DMS53 (cell line): Measurements from ENCODE around the gene LRTM1.

Experiments
- DNase-seq: peaks from one replicate; lab custom pipeline; 2025; lab: John Stamatoyannopoulos, UW

Gene LRTM1

DNA sequence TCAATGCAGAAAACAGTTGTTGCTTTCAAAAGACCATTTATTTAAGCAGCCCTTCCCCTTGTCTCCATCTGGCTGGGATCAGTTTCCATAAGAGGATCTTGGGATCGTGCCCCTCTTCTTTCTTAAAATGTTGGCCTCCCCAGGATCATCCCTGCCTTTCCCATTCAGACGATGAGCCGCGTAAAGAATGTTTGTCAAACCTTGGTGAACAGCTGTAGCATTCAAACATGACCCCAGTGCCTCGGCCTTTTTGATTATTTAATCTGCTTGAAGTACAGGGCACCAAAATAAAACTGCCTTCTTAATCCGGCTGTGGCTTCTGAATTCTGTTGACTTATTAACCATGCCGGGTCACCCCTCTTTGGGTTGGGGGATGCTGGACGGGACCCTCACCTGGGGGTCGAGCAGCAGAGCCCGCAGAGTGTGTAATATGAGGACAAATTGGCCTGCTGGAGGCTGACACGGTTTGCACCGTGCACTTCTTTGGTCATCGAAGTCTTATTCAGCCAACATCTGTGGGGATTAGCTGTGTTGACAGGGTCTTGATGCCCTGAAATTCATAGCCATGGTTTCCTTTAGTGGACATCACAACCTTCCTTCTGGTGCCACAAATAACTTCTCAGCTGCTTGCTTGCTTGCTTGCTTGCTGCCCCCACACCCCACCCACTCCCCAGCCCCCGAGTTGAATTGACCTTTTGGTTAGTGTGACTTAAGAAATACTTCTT, at the start of gene LRTM1:
Gene LRTM1 (minus strand): TSS at position 14 of the 725 bp plus-strand sequence. CDS start 148 bp downstream, outside the sequence.
- DNase-seq, result no peak

DNA sequence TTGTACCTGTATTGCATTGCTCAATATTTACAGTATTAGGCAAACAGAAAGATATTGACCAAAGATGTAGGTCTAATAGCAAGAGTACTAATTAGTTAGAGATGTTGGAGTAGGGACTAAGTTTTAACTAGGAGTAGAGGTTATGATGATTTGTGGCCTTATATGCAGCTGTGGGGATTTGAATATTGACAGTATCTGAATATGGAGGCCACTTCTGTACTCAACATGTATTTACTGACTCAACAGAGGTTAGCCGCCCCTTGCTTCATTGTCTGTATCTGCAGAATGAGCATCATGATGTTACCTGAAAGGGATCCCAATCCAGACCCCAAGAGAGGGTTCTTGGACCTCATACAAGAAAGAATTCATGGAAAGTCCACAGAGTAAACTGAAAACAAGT, 49.6 kb upstream of the LRTM1 start:
- DNase-seq, result no peak

DNA sequence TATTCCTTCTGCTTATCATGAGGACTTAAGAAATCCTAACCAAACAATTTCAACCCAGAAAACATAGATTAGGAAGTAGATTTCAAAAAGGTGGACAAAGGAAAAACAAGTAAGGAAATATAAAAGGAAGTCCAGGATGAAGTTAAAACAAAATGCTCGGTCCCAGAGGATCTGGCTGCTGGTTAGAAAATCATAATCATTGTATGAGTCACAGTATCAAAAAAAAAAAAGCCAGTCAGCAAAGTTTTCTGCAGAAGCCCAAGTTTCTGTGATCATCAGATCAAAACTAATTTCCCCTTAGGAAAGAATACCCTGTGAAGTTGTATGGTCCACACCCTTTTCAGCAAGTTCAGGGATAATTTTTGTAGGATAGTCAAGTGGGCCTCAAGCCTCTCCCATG, 43.0 kb upstream of the LRTM1 start:
- no peak for DNase-seq

DNA sequence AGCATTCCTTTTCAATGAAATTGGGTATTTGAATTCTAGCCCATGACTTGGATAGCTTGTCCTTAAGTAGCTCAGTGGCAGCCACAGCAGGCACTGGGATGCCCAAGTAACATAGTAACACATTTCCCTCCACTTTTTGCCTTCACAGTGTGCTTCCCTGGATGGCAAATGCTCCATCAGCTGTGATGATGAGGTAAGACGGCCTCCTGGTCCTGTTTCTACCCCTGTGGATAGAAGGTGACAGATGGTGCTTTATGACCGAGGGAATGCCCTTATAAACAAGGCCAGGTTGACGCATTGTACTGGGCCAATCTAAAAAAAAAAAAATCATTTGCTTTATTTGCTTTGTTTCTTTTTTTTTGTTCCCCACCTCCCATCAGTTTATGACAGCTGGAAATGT, 41.8 kb upstream of the LRTM1 start:
- DNase-seq, result peak; percentile 0

DNA sequence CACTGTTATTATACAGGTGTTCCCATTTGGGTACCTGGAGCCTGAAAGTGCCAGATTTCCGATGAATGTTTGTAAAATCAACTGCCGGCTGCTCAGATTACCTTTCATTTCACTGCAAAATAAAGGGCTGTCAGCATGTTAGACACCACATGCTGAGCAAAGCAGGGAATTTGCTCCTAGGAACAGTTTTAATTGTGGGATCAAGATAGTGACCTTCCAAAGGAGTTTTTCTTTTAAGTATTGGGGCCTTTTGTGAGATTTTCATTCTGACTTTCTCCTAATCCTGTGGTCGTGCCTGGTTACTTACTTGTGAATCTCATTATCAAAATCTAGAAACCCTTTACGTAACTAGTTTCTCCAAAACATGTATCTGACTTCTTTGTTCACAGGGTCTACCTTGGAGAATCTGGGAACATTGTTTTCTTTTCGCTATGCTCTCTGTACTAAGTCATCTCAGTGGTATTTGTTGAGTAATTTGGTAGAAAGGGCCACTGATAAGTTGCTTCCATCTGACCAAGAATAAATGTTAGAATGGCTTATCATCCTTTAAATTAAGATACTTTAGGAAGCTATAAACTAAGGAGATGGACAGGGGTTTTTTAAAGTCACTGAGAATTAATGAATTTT, 40.8 kb upstream of the LRTM1 start:
- no peak for DNase-seq

DNA sequence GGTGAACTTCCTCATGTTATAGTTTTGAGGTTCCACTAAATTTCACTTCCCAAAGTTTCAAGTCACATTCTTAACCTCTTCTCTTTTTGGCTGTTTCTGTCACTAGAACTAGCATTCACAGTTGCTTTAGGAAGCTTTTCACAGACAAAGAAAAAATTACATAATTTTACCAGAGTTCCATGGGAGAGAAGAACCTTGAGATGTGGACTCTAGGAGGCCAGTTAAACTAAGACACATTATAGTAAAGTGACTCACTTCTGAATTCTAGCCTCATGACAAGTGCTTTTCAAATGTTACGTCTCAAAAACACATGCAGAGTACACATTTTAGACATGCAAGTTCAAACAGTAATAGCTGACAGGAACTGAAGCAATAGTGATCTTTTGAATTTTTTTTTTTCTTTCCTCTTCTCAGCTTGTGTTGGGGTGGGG, 39.9 kb upstream of the LRTM1 start:
- no peak for DNase-seq

DNA sequence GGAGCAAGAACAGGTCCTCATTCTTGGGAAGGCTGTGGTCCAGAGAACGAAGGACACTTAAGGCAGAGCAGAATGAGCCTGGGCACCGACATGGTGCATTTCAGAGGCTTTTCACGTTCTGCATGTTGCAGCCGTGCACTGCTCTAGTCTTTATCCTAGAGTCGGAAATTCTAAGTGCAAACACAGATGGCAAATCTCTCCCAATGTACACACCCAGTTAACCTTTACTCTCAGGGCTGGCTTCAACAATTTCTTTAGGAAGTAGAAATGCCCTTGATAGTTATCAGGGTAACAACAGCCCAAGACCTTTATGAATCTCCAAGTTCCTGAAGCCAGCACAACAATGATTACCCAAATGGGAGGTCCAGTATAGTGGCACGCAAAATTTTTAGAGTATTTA, 39.1 kb upstream of the LRTM1 start:
- DNase-seq, result peak; percentile 6

DNA sequence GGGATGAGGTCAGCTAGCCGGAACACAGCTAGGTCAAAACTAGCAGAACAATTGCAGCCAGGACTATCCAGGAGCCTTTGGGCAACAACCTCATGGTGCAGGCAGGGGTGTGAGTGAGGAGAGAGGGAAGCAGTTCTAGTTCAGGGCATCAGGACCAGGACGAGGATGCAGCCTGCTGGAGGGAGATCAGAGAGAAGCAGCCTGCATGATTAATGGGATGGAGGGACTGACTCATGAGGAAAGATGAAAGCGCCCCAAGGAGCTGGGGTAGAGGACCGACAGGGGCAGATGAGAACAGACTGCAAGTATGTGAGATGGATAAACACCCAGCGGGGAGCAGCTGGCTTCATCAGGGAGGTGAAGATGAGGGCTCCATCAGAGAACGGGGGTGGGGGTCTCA, 37.9 kb upstream of the LRTM1 start:
- no peak for DNase-seq

DNA sequence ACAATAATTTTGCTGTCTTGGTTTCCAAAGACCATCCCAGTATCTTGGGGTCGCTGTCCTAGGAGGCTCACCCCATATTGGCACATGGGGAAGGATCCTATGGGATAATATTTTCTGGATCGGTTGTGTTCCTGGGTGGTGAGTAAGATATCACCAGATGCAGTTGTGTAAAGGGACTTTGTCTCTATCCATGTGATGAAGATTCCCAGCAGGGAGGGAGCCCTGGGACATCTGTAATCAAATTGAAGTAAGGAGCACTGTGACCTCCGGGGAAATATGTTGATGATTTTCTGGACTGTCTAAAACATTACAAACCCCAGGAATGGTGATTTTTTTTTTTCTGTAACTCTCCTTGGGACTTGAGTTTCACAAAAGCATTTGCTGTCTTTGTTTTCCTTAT, 36.2 kb upstream of the LRTM1 start:
- no peak for DNase-seq

DNA sequence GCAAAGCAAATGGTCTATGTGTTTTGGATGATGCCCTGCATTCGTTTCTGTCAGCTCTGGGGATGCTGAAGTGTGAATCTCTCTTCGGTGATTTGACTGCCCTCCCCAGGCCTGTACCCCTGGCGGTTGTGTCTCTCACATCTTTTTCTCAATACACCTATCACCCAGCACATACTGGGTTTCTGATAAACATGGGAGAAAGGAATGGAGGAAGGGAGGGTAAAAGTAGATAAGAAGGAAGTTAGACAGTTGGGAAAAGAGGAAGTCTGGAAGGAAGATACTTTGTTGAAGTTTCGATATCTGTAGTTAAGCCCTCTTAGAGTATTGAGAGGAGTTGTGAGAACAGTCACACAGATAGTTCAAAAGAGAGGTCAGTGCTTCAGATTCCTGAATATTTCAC, 35.8 kb upstream of the LRTM1 start:
- no peak for DNase-seq

DNA sequence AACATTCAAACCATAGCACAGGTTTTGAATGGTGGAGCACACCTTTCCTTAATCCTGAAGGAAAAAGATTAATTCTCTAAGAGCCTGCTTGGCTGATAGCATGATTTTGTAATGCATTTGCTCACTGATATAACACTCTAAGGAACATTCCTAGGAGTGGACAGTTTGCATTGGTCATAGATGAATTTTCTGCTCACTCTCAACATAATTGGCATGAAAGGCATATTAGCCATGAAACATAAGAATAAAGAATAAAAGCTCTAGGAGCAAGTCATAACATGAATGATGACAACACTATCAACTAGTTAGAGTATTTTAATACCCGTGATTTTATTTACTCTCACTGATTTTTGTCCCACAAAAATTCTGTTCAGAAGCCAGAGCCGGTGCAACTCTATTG, 34.3 kb upstream of the LRTM1 start:
- DNase-seq, result no peak

DNA sequence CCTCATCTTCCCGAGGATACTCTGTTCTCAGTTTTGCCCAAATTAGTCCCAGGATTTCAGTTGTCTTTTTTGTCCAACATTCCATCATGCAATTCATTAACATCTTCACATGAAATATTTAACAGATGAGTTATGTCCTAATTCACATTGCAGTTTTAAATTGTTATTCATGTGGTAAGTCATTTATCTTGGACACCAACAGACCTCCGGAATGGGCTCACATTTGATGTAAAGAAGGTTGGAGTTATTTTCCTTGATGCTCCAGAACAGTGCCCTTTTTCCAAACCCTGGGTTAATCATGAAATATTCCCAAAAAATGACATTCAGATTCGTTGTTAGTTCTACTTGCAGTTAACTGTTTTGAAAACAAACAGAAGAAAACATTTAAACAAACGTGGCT, 32.8 kb upstream of the LRTM1 start:
- no peak for DNase-seq

DNA sequence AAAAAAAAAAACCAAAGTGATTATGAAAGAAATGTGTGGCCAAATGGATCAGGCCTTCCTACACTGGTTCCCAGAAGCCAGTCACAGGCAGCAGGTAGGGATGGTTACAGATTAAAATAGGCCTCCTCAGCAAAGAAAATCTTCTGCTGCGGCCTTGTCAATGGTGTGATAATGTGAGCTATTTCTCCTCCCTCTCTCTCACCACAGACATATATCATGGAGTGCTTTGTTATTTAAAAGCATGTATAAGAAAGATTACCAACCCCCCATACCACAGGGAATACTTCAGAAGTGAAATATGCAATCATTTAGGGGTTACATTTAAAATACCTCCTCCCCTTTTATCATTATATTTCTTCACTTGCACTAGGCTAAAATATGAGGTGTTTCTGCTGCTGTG, 32.2 kb upstream of the LRTM1 start:
- DNase-seq, result no peak

DNA sequence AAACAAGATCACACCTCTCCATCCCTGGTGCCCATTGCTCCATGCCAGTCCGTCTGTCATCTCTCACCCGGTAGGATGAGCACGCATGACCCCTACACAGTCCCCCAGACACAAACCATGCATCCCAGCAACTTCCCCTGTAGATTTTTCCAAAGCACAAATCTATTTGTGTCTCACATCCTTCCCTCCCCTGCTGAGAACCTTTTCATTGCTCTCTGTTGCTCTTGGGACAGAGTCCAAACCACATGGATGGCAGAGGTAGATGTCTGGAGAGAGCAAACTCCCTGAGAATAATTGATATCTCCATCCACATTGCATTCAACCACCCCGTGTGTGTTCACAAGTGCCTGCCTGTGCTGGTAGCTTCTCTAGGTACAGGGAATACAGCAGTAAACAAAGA, 29.9 kb upstream of the LRTM1 start:
- DNase-seq, result no peak

DNA sequence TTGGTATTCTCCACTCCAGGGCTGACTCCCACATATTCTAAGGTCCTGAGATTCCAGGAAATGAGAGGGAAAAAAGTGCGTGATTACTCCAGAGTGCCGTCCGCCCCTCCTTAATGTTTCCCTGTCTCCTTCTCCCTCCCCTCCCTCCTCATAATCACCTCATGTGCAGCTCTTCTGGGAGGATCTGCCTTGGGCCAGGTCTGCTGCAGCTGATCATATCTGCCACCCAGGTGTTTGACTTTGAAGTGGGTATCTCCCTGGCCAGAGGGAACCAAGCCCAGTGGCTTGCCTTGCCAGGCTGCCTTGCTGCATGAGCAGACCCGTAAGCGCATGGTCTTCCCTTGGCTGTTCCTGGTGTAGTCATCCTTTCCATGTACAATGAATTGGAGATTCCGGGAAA, 28.1 kb upstream of the LRTM1 start:
- DNase-seq, result no peak

DNA sequence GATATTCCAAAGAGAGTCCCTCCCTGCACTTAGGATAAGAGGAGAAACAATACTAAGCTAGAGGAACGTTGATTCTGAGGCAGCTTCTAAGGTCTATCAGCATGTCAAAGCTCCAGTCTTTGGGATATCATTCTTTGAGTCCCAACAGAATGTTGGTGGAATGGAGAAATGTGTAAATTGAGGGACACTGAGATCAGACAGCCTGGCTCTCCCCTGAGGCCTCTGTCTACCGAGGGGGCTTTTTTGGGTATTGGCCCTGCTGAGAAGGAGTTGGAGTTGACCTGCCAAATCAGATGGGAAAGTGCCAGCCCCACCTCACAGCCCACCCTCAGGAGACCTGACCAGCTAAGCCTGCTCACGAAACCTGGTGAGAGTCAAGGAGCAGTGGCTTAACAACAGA, 27.6 kb upstream of the LRTM1 start:
- no peak for DNase-seq

DNA sequence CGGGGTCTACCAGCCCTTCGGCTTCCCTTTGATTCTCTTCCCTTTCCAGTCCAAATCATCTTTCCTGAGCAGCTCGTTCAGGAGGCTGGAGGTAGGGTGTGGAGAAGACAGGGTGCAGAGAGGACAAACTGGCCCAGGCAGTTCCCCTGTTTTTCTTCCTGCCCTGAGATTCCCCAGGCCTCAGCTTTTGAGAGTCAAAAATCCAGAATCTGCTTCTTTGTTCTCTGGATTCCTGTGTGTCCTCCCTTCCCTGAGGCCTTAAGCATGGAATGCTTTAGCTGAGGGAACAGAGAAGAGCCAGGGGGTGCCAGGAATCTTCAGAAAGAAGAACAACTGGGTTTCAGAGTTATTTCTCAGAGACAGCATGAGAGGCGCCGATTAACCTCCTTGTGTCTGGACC, 26.7 kb upstream of the LRTM1 start:
- DNase-seq, result no peak

DNA sequence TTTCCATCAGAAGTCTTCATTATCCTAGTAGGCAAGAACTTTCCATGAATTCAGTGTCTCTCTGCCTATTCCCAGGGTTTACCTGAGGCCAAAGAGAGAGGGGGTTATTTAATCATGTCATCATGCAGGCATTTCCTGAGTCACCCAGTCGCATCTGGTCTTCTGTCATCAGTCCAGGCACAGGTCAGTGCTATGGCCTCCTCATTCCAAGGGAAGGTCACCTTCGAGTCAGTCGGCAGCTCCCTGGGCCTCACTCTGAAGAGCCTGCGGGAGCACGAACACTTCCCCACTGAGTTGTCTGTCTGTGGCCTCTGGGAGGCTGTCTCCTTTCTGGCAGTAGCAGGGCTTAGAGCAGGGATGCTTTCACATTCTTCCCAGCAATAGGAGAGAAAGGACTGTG, 26.2 kb upstream of the LRTM1 start:
- DNase-seq, result peak; percentile 25

DNA sequence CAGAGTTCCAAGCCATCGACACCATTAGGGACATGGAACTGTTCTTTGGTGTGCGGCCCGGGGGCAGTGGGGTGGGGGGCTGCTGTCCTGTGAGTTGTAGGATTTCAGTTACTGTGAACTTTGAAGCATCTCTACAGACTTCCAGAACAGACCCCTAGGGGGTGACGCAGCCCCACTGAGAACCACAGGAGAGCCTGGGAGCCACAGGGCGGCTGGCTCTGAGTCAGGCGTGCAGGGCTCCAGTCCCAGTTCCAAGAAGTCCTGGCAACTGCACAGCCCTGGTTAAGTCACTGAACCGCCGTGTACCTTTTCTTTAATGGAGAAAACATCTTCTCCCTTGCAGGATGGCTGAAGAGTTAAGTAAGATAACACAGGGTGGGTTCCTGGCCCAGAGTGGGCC, 23.5 kb upstream of the LRTM1 start:
- DNase-seq, result peak; percentile 7

DNA sequence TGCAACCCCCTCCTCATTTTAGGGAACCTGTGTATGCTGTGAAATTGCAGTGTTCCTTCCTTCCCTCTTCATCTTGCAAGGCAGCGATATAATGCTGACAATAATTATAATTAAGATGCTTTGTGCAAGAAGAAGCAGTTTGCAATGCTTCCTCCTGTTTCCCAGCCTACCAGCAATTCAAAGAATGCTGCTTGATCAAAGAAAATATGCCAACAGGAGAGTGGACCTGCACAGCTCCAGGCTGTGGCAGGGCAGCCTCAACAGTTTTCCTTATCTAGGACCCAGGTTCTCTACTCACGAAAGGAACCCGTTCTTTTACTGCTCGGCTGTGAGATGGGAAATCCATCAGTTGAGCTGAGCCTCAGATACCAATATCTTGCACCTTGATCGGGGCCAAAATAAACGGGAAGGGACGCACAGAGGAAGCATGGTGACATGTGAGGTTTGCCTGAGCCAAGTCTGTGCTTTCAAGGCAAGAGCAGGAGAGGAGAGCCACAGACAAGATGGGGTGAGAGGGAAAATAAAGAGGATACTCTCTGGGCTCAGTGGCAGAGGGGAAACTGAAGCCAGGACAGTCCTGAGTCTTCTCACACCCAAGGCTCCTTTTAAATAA, 22.6 kb upstream of the LRTM1 start:
- DNase-seq, result no peak

DNA sequence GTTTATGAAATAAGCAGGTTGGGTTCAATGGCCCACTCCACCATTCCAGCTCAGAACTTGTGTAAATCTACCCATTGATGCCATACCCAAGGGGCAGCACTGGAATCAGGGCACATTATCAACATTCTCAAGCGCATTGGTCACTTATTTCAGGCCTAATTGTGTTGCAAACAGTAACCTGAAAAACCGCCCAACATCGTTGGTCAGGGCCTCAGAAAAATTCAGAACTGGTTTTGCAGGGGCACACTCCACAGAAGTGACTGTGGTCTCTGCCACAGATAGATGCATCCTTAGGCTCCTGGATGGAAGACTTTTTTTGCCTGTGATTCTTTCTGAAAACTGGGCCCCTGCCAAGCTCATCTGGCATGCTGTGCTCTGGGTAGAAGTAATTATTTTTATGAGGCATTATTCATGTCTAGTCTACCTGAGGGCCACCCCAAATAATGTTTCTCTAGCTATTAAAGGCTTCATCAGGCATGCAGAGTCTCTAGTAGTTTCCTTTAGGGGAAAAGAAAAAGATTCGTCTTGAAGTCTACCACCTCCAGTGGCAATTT, 21.7 kb upstream of the LRTM1 start:
- DNase-seq, result no peak

DNA sequence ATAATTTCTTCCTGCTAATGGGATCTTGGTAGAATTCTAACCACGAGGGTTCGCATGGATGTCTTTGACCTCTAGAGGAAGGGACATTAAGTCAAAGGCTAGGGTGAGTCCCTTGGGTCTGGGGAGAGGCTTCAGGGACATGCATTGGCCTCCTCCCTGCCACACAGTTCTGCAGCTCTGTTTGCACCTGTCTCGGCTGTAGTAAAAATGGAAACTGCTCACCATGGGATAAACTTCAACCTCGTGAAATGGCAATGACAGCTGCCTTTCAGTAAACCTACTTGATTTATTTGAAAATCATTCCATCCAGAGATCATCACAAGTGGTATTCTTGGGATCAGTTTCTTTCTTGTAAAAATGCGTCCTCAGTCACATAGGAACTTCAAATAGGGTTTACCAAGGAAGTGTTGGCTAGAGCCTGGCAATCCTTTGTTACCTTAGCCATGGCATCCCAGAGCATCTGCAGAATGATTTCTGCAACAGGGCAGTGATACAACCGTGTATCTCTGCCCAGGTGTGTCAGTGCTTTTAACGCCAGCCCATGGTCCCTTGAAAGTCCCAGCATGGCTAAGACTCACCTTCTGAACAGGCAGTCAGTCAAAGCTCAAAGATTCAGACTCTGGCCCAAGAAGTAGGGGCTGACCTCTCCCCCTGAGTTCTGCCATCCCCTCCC, 14.0 kb upstream of the LRTM1 start:
- DNase-seq, result no peak

DNA sequence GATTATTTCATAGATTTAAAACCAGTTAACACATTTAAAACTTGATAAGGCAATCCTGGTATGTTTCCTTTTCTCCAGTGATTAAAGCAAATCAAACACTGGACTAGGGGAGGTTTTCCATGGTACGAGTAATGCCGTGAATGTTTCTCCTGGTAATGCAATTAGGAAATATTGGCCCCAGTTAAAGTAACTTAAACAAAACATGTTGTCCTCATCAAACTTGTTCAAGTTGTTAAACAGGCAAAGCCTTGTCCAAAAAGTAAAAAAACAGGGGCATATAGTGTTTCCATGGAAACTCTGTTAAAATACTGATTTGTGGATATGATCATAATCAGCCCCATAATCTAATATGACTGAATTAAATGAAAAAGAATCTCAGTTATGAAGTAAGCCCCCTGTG, 13.1 kb upstream of the LRTM1 start:
- DNase-seq, result no peak
